IPS DF 6.9 (cell line): ENCODE results near the gene TSNAX.
"Not testable (repeated sequence)": the region's sequence is repeated elsewhere in the genome, so short reads cannot be mapped to it uniquely, and the experiment has no call there.

Experiments used
- DNase-seq: peaks from one replicate; pipeline ENCODE4 v3.0.0-alpha.2; 2013; ENCODE audit warnings: low read depth, low spot score
- H3K27ac ChIP-seq: one replicate; pipeline ENCODE4 v1.5.1; 2013; ENCODE audit warnings: low read length, control low read depth
- H3K27me3 ChIP-seq: 2 replicates; pipeline ENCODE4 v1.6.1; 2013; ENCODE audit warnings: mild to moderate bottlenecking, low read length; ENCODE audit not compliant: control insufficient read depth, insufficient read depth
- H3K36me3 ChIP-seq: 2 replicates; pipeline ENCODE4 v1.6.1; 2013; ENCODE audit warnings: low read length; ENCODE audit not compliant: control insufficient read depth, insufficient read depth
- H3K4me1 ChIP-seq: 2 replicates; pipeline ENCODE4 v1.6.1; 2013; ENCODE audit warnings: low read length; ENCODE audit not compliant: control insufficient read depth, insufficient read depth
- H3K4me3 ChIP-seq: 2 replicates; pipeline ENCODE4 v1.5.1; 2013; ENCODE audit warnings: mild to moderate bottlenecking, low read length
- H3K9me3 ChIP-seq: 2 replicates; pipeline ENCODE4 v1.6.1; 2013; ENCODE audit warnings: low read length, inconsistent platforms; ENCODE audit not compliant: control insufficient read depth, insufficient read depth
- WGBS: extraction: QIAGEN DNeasy Blood & Tissue Kit; methylation state at CpG from one replicate; pipeline ENCODE4 v1.1.7; 2013; ENCODE audit warnings: mixed read lengths, missing lambda C conversion rate; ENCODE audit not compliant: insufficient read length, insufficient coverage; 5-methylcytosine and 5-hydroxymethylcytosine counted together

Gene TSNAX

GRCh38 chr1:231497629-231498152, 30.8 kb upstream of the TSNAX start:
- Histone ChIP-seq H3K36me3 (no peaks in the 10 kb centered on the region), H3K4me1 (no peaks in the 10 kb centered on the region), H3K27ac (no peak overlapping the region), H3K9me3 (no peaks in the 10 kb centered on the region; the same call in 1 of the 2 replicates), H3K27me3 (no peaks in the 10 kb centered on the region), H3K4me3 (no peak overlapping the region)
- no peak for DNase-seq
- WGBS: no CpG with 5 or more reads among the region's 2 CpGs

GRCh38 chr1:231499148-231499763, 29.2 kb upstream of the TSNAX start:
- no peak overlapping the region for H3K27ac ChIP-seq
- no peaks in the 10 kb centered on the region; the same call in 1 of the 2 replicates for H3K9me3 ChIP-seq
- WGBS: no CpG with 5 or more reads among the region's 3 CpGs
- H3K36me3 ChIP-seq: no peaks in the 10 kb centered on the region
- DNase-seq: no peak
- H3K27me3 ChIP-seq: no peaks in the 10 kb centered on the region
- no peak overlapping the region for H3K4me3 ChIP-seq
- no peaks in the 10 kb centered on the region for H3K4me1 ChIP-seq

- H3K4me1 ChIP-seq: no peaks in the 10 kb centered on the region
- WGBS: no CpG with 5 or more reads among the region's 2 CpGs
- DNase-seq: no peak
Observed at GRCh38 chr1:231500666-231501065, 27.8 kb upstream of the TSNAX start.

GRCh38 chr1:231503168-231503567, 25.3 kb upstream of the TSNAX start:
- H3K36me3 ChIP-seq, H3K4me3 ChIP-seq: not testable (repeated sequence)
- no CpG with 5 or more reads among the region's 1 CpG for WGBS

More at GRCh38 chr1:231500666-231501065, 27.8 kb upstream of the TSNAX start:
- H3K27ac ChIP-seq: no peak overlapping the region
- H3K4me3 ChIP-seq: no peak overlapping the region
- H3K9me3 ChIP-seq: no peaks in the 10 kb centered on the region; the same call in 1 of the 2 replicates
- H3K27me3 ChIP-seq: no peaks in the 10 kb centered on the region
- no peaks in the 10 kb centered on the region for H3K36me3 ChIP-seq

GRCh38 chr1:231507476-231508355, 20.8 kb upstream of the TSNAX start:
- no CpG with 5 or more reads among the region's 9 CpGs for whole genome bisulfite sequencing

More at GRCh38 chr1:231503168-231503567, 25.3 kb upstream of the TSNAX start:
- H3K27me3 ChIP-seq, DNase-seq, H3K27ac ChIP-seq, H3K4me1 ChIP-seq, H3K9me3 ChIP-seq: not testable (repeated sequence)

GRCh38 chr1:231508497-231508896, 20.0 kb upstream of the TSNAX start:
- H3K27ac ChIP-seq: no peak overlapping the region
- H3K27me3 ChIP-seq: no peaks in the 10 kb centered on the region
- H3K4me1 ChIP-seq: no peaks in the 10 kb centered on the region
- H3K9me3 ChIP-seq: no peaks in the 10 kb centered on the region
- no peaks in the 10 kb centered on the region for H3K36me3 ChIP-seq
- no peak overlapping the region for H3K4me3 ChIP-seq
- DNase-seq: no peak
- no CpG with 5 or more reads among the region's 6 CpGs for WGBS

More at GRCh38 chr1:231507476-231508355, 20.8 kb upstream of the TSNAX start:
- no peak for DNase-seq
- H3K9me3 ChIP-seq: no peaks in the 10 kb centered on the region
- H3K4me1 ChIP-seq: no peaks in the 10 kb centered on the region
- H3K27me3 ChIP-seq: no peaks in the 10 kb centered on the region
- no peak overlapping the region for H3K4me3 ChIP-seq
- no peak overlapping the region for H3K27ac ChIP-seq
- H3K36me3 ChIP-seq: no peaks in the 10 kb centered on the region

GRCh38 chr1:231508941-231509340, 19.5 kb upstream of the TSNAX start:
- Histone ChIP-seq H3K27me3 (no peaks in the 10 kb centered on the region), H3K4me1 (no peaks in the 10 kb centered on the region), H3K36me3 (no peaks in the 10 kb centered on the region), H3K4me3 (no peak overlapping the region), H3K9me3 (no peaks in the 10 kb centered on the region), H3K27ac (no peak overlapping the region)
- no CpG with 5 or more reads among the region's 6 CpGs for WGBS
- DNase-seq: no peak

- Histone ChIP-seq H3K4me1 (no peaks in the 10 kb centered on the region), H3K27ac (no peak overlapping the region), H3K9me3 (no peaks in the 10 kb centered on the region), H3K36me3 (no peaks in the 10 kb centered on the region), H3K4me3 (no peak overlapping the region), H3K27me3 (no peaks in the 10 kb centered on the region)
- WGBS: no CpG with 5 or more reads among the region's 2 CpGs
- no peak for DNase-seq
Observed at GRCh38 chr1:231512147-231512698, 16.2 kb upstream of the TSNAX start.

- Histone ChIP-seq H3K27ac (no peak overlapping the region), H3K36me3 (no peaks in the 10 kb centered on the region), H3K4me1 (no peaks in the 10 kb centered on the region), H3K9me3 (no peaks in the 10 kb centered on the region), H3K4me3 (no peak overlapping the region), H3K27me3 (no peaks in the 10 kb centered on the region)
- no peak for DNase-seq
- no CpG with 5 or more reads among the region's 2 CpGs for WGBS
Observed at GRCh38 chr1:231515748-231516147, 12.7 kb upstream of the TSNAX start.

GRCh38 chr1:231517076-231517475, 11.4 kb upstream of the TSNAX start:
- H3K4me1 ChIP-seq: no peaks in the 10 kb centered on the region
- no peaks in the 10 kb centered on the region for H3K9me3 ChIP-seq
- WGBS: no CpG with 5 or more reads among the region's 3 CpGs
- DNase-seq: no peak
- H3K36me3 ChIP-seq: no peaks in the 10 kb centered on the region
- H3K4me3 ChIP-seq: no peak overlapping the region
- H3K27ac ChIP-seq: no peak overlapping the region
- H3K27me3 ChIP-seq: no peaks in the 10 kb centered on the region
